Caco-2 (cell line): ENCODE data around the gene CNIH3. TPM values are rescaled to one million over a fixed set of nuclear protein-coding genes. Genes with fewer than 3 reads are reported as not detected.

Experiments
- BruUV-seq: library from RNA; stranded (reverse); fragments of 400-500 nt; replicated peaks from 2 replicates; lab custom pipeline; 2021; lab: Mats Ljungman, UMichigan
- CTCF ChIA-PET: fragments of 300-600 bp; sonication (Branson Sonifier 250); formaldehyde crosslinking; loops from one replicate; lab custom pipeline; 2022; ENCODE audit warnings: antibody characterized with exemption; lab: Charles Lee
- POLR2A ChIA-PET: fragments of 300-600 bp; sonication (Branson Sonifier 250); formaldehyde crosslinking; loops from one replicate; lab custom pipeline; 2022; ENCODE audit warnings: antibody characterized with exemption; lab: Charles Lee
- DNase-seq, 2 experiments: peaks; one replicate each; pipeline versions ENCODE4 v3.0.0 to v3.0.0-alpha.2; 2020 to 2022
- H3K27me3 ChIP-seq: replicated peaks from 2 replicates; pipeline ENCODE4 v1.6.0; 2011; ENCODE audit warnings: low read length; ENCODE audit not compliant: control insufficient read depth, insufficient read depth
- H3K36me3 ChIP-seq: 2 replicates; pipeline ENCODE4 v1.5.1; 2011; ENCODE audit warnings: low read length; ENCODE audit not compliant: control insufficient read depth, insufficient read depth
- H3K4me1 ChIP-seq: fragments of 250-450 bp; sonication (Bioruptor Pico); 2 replicates; pipeline ENCODE4 v1.5.1; 2020; ENCODE audit warnings: mild to moderate bottlenecking
- H3K4me3 ChIP-seq: 2 replicates; pipeline ENCODE4 v1.5.1; 2011; ENCODE audit warnings: low read depth, mild to moderate bottlenecking, control low read depth, low read length
- H3K9me3 ChIP-seq: fragments of 250-450 bp; sonication (Bioruptor Pico); 2 replicates; pipeline ENCODE4 v1.5.1; 2020; ENCODE audit warnings: mild to moderate bottlenecking, moderate library complexity
- H3K27ac Mint-ChIP-seq: one replicate; pipeline ENCODE4 v1.8.0; 2022; ENCODE audit warnings: mixed read lengths; ENCODE audit not compliant: unreplicated experiment
- H3K27me3 Mint-ChIP-seq: one replicate; pipeline ENCODE4 v1.8.0; 2022; ENCODE audit warnings: mixed read lengths; ENCODE audit not compliant: insufficient read depth, unreplicated experiment
- H3K36me3 Mint-ChIP-seq: one replicate; pipeline ENCODE4 v1.8.0; 2022; ENCODE audit warnings: mild to moderate bottlenecking, mixed read lengths; ENCODE audit not compliant: insufficient read depth, unreplicated experiment
- H3K4me1 Mint-ChIP-seq: one replicate; pipeline ENCODE4 v1.8.0; 2022; ENCODE audit warnings: low read depth, mixed read lengths; ENCODE audit not compliant: unreplicated experiment
- H3K4me3 Mint-ChIP-seq: one replicate; pipeline ENCODE4 v1.8.0; 2022; ENCODE audit warnings: mild to moderate bottlenecking, moderate library complexity, mixed read lengths; ENCODE audit not compliant: unreplicated experiment
- H3K9me3 Mint-ChIP-seq: one replicate; pipeline ENCODE4 v1.8.0; 2022; ENCODE audit warnings: mixed read lengths; ENCODE audit not compliant: unreplicated experiment
- intact Hi-C: fragments of 100-400 bp; cut with micrococcal nuclease; formaldehyde crosslinking; loops from one replicate; pipeline ENCODE4 v1.10.0; 2022; ENCODE audit not compliant: unreplicated experiment
- total RNA-seq: library from RNA; stranded (reverse); gene quantifications from 2 replicates; pipeline ENCODE4 v1.2.3, GENCODE V29; 2022
- TF ChIP-seq, protein P1 (sequence below), 2 experiments: fragments of 200-600 bp in 1 of 2; IDR thresholded peaks; 1 replicate in 1 of 2; 2 replicates in 1 of 2; pipeline versions ENCODE4 v1.5.1 to v1.8.0; 2011 to 2022; ENCODE audit warnings: antibody characterized with exemption in 1 of 2, control low read depth in 1 of 2, inconsistent platforms in 1 of 2, low read depth in 1 of 2, low read length in 1 of 2, mild to moderate bottlenecking in 1 of 2, moderate library complexity in 1 of 2; ENCODE audit not compliant: insufficient read depth in 1 of 2, severe bottlenecking in 1 of 2, unreplicated experiment in 1 of 2

CNIH3 gene
- total RNA-seq, 1 experiment from 2014 or later: 2.2 TPM

DNA sequence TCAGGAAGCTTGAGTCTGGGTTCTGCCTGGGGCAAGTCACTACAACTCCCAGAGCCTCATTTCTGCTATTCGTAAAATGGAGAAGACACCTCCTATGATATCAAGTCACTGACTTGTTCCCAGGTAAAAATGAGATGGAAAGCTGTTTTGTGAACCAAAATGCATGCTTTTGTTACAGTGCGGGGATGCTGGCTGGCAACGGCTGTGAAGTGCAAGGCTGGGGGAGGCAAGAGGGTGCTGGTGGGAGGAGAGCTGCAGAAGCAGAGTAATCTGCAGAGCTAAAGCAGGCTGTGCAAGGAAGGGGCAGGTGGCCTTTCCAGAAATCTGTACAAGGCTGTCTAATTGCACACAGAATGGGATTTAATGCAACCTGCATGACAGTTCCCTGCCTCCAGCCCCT is 150.9 kb downstream of the CNIH3 start:
- H3K27ac Mint-ChIP-seq: no peak overlapping the region

DNA sequence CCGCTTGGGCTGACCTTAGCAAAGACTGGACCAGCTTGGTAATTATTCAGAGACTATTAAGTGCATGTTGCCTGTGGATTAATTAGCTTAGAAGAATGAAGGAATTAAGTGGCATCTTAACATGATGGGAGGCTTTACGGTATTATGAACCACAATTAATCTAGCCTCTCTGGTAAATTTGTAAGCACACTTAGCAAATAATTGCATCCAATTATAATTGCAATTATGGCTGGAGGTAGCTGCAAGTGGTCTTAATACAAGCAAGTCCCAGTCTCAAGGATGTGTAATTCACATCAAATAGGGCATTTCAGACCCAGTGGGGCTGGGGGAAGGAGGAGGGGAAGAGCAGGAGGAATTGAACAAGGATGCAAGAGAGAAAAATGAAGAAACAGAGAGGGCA is 151.6 kb downstream of the CNIH3 start:
- CTCF ChIA-PET: no interaction called here
- POLR2A ChIA-PET: no interaction called here
- H3K36me3 Mint-ChIP-seq: no peaks in the 10 kb centered on the region
- peaks cover 10% of the 10 kb centered on the region for H3K4me1 Mint-ChIP-seq
- intact Hi-C loops: no loop called here
- H3K36me3 ChIP-seq: no peaks in the 10 kb centered on the region
- H3K4me1 ChIP-seq: peaks cover 7% of the 10 kb centered on the region; the same call in 1 of the 2 replicates
- H3K9me3 Mint-ChIP-seq: no peaks in the 10 kb centered on the region
- no peaks in the 10 kb centered on the region for H3K9me3 ChIP-seq
- BruUV-seq: no TSS peak
- no peak overlapping the region for H3K27ac Mint-ChIP-seq
- no peak overlapping the region for H3K4me3 Mint-ChIP-seq
- TF ChIP-seq, protein P1, sequence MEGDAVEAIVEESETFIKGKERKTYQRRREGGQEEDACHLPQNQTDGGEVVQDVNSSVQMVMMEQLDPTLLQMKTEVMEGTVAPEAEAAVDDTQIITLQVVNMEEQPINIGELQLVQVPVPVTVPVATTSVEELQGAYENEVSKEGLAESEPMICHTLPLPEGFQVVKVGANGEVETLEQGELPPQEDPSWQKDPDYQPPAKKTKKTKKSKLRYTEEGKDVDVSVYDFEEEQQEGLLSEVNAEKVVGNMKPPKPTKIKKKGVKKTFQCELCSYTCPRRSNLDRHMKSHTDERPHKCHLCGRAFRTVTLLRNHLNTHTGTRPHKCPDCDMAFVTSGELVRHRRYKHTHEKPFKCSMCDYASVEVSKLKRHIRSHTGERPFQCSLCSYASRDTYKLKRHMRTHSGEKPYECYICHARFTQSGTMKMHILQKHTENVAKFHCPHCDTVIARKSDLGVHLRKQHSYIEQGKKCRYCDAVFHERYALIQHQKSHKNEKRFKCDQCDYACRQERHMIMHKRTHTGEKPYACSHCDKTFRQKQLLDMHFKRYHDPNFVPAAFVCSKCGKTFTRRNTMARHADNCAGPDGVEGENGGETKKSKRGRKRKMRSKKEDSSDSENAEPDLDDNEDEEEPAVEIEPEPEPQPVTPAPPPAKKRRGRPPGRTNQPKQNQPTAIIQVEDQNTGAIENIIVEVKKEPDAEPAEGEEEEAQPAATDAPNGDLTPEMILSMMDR (IDR thresholded peaks at IDR 0.05; ENCODE audit: insufficient read depth in 1 of 2, low read depth in 1 of 2, low read length in 1 of 2, severe bottlenecking in 1 of 2, unreplicated experiment in 1 of 2): no peak
- no peak for DNase-seq
- peaks cover 4% of the 10 kb centered on the region for H3K27me3 Mint-ChIP-seq
- no peak overlapping the region for H3K4me3 ChIP-seq
- no peaks in the 10 kb centered on the region for H3K27me3 ChIP-seq

More for the DNA sequence above, 150.9 kb downstream of the CNIH3 start:
- Mint-ChIP-seq H3K4me1 (peaks cover 10% of the 10 kb centered on the region), H3K4me3 (no peak overlapping the region), H3K9me3 (no peaks in the 10 kb centered on the region), H3K36me3 (no peaks in the 10 kb centered on the region), H3K27me3 (peaks cover 4% of the 10 kb centered on the region)
- H3K4me3 ChIP-seq: no peak overlapping the region
- no TSS peak for BruUV-seq
- H3K27me3 ChIP-seq: no peaks in the 10 kb centered on the region
- intact Hi-C loops: no loop called here
- peaks cover 7% of the 10 kb centered on the region; the same call in 1 of the 2 replicates for H3K4me1 ChIP-seq
- DNase-seq: no peak
- POLR2A ChIA-PET: no interaction called here
- TF ChIP-seq, protein P1 (IDR thresholded peaks at IDR 0.05; ENCODE audit: insufficient read depth in 1 of 2, low read depth in 1 of 2, low read length in 1 of 2, severe bottlenecking in 1 of 2, unreplicated experiment in 1 of 2): no peak
- H3K9me3 ChIP-seq: no peaks in the 10 kb centered on the region
- CTCF ChIA-PET: no interaction called here
- H3K36me3 ChIP-seq: no peaks in the 10 kb centered on the region

DNA sequence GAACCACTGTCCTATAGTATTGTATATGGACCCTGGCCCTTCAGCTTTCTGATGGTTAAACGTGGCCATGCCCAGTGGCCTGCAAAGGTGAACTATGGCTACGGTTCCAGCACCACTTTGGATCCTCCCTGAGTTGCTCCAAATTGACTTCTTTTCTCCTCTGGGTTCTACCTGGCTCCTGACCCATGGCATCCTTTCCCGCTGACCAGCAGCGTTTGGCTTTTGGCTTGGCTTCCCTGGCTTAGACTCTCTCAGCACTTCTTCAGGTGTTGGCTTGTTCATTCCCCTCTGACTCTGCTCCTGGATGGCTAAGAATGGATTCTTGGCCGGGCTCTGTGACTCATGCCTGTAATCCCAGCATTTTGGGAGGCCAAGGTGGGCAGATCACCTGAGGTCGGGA is 152.9 kb downstream of the CNIH3 start:
- no TSS peak for BruUV-seq
- intact Hi-C loops: no loop called here
- peaks cover 4% of the 10 kb centered on the region for H3K27me3 Mint-ChIP-seq
- POLR2A ChIA-PET: no interaction called here
- CTCF ChIA-PET: no interaction called here
- H3K27me3 ChIP-seq: no peaks in the 10 kb centered on the region
- peaks cover 1% of the 10 kb centered on the region for H3K9me3 Mint-ChIP-seq
- no peak overlapping the region for H3K27ac Mint-ChIP-seq
- H3K36me3 ChIP-seq: no peaks in the 10 kb centered on the region
- H3K36me3 Mint-ChIP-seq: no peaks in the 10 kb centered on the region
- peaks cover 7% of the 10 kb centered on the region; the same call in 1 of the 2 replicates for H3K4me1 ChIP-seq
- H3K4me3 ChIP-seq: no peak overlapping the region
- no peak for DNase-seq
- no peaks in the 10 kb centered on the region for H3K9me3 ChIP-seq
- TF ChIP-seq, protein P1 (IDR thresholded peaks at IDR 0.05; ENCODE audit: insufficient read depth in 1 of 2, low read depth in 1 of 2, low read length in 1 of 2, severe bottlenecking in 1 of 2, unreplicated experiment in 1 of 2): no peak
- peaks cover 10% of the 10 kb centered on the region for H3K4me1 Mint-ChIP-seq
- H3K4me3 Mint-ChIP-seq: no peak overlapping the region
